K562 (cell line): Measurements from ENCODE around the gene CHRDL2.

ENCODE experiments used
- MAFK ChIP-seq: IDR thresholded peaks from 2 replicates; pipeline ENCODE4 v1.6.1; 2011; ENCODE audit warnings: low read length, improper control_type of control experiment
- MYNN ChIP-seq, 2 experiments: sonication (generic); formaldehyde crosslinking in 1 of 2; IDR thresholded peaks; 2 replicates each; pipeline versions ENCODE4 v1.5.0 to v1.6.1; 2016 to 2020; ENCODE audit warnings: antibody characterized with exemption in 1 of 2, missing genetic modification reagents in 1 of 2
- PATZ1 ChIP-seq: fragments of 250-450 bp; sonication (Bioruptor Pico); IDR thresholded peaks from 2 replicates; pipeline ENCODE4 v1.5.0; 2020; ENCODE audit warnings: mild to moderate bottlenecking, borderline replicate concordance
- ZFP36 ChIP-seq: fragments of 150-350 bp; IDR thresholded peaks from 2 replicates; pipeline ENCODE4 v1.6.1; 2018; ENCODE audit warnings: low read length, low read depth; ENCODE audit not compliant: partially characterized antibody
- ZNF79 ChIP-seq: fragments of 250-450 bp; sonication (Bioruptor Pico); IDR thresholded peaks from 2 replicates; pipeline ENCODE4 v1.4.0; 2020; ENCODE audit warnings: low read depth, mild to moderate bottlenecking, moderate library complexity

GRCh38 chr11:74769055-74769707 is 38.0 kb upstream of the CHRDL2 start:
- TF ChIP-seq ZNF79 (no peak), MAFK (no peak), PATZ1 (CRISPR knock-in tag) (no peak), ZFP36 (no peak), MYNN (IDR thresholded peaks at IDR 0.05) (no peak), MYNN (CRISPR knock-in tag; IDR thresholded peaks at IDR 0.05) (no peak)
